NCI-H446 (cell line): ENCODE measurements around the gene GREM2.

Experiments
- DNase-seq, 2 experiments: peaks; one replicate each; lab custom pipeline; 2025; lab: John Stamatoyannopoulos, UW

The GREM2 gene

GRCh38 chr1:240441669-240442068 is 170.3 kb downstream of the GREM2 start:
- DNase-seq, result no peak
